HL-60 (cell line): ENCODE results near the gene ITGAE.

Experiments used
- POLR2AphosphoS5 ChIP-seq: IDR thresholded peaks from 2 replicates; pipeline ENCODE4 v1.6.1; 2012; ENCODE audit warnings: low read depth
- REST ChIP-seq: IDR thresholded peaks from 2 replicates; pipeline ENCODE4 v1.6.1; 2012; ENCODE audit warnings: low read depth; ENCODE audit not compliant: insufficient replicate concordance
- TF ChIP-seq, protein P1 (sequence below): IDR thresholded peaks from one replicate; pipeline ENCODE4 v1.5.1; 2011; ENCODE audit warnings: low read length, control low read depth, inconsistent platforms; ENCODE audit not compliant: insufficient read depth

GRCh38 chr17:3801347-3801746 is 359 bp upstream of the ITGAE start:
- TF ChIP-seq, protein P1, sequence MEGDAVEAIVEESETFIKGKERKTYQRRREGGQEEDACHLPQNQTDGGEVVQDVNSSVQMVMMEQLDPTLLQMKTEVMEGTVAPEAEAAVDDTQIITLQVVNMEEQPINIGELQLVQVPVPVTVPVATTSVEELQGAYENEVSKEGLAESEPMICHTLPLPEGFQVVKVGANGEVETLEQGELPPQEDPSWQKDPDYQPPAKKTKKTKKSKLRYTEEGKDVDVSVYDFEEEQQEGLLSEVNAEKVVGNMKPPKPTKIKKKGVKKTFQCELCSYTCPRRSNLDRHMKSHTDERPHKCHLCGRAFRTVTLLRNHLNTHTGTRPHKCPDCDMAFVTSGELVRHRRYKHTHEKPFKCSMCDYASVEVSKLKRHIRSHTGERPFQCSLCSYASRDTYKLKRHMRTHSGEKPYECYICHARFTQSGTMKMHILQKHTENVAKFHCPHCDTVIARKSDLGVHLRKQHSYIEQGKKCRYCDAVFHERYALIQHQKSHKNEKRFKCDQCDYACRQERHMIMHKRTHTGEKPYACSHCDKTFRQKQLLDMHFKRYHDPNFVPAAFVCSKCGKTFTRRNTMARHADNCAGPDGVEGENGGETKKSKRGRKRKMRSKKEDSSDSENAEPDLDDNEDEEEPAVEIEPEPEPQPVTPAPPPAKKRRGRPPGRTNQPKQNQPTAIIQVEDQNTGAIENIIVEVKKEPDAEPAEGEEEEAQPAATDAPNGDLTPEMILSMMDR = no peak
- TF ChIP-seq POLR2AphosphoS5 = no peak
- no peak for TF ChIP-seq REST
